HG03103 (cell line): ENCODE data around the gene RNMT.

Experiments used
- ATAC-seq: cut with Tn5 transposase; IDR thresholded peaks from one replicate; pipeline ENCODE4 v1.9.1; 2021; ENCODE audit warnings: low read depth; ENCODE audit not compliant: unreplicated experiment

Gene RNMT

GRCh38 chr18:13809531-13810255, 83.2 kb downstream of the RNMT start:
- ATAC-seq, result no peak

GRCh38 chr18:13810950-13811485, 84.5 kb downstream of the RNMT start:
- no peak for ATAC-seq

- no peak for ATAC-seq
Observed at GRCh38 chr18:13811993-13812392, 85.5 kb downstream of the RNMT start.

- ATAC-seq, result peak; percentile 80
Observed at GRCh38 chr18:13813271-13813849, 86.9 kb downstream of the RNMT start.
